Measurements from ENCODE around the gene SPIB.

Gene SPIB

DNA sequence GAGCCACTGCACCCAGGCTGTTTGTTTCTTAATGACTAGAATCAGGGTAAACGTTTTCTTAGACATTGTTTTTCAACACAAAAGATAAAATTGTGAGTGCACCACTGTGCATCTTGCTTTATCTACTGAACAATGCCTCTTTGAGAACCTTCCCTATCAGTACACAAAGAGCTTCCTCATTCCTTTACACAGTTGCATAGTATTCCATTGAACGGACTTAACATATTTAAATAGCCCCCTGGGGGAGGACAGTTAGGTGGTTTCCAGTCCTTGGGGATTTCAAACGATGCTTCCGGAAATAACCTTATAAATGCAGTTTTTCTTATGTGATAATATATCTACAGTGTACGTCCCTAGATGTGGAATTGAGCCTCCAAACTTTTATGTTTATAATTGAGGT, 26.0 kb upstream of the SPIB start:
- no peak for DNase-seq

DNA sequence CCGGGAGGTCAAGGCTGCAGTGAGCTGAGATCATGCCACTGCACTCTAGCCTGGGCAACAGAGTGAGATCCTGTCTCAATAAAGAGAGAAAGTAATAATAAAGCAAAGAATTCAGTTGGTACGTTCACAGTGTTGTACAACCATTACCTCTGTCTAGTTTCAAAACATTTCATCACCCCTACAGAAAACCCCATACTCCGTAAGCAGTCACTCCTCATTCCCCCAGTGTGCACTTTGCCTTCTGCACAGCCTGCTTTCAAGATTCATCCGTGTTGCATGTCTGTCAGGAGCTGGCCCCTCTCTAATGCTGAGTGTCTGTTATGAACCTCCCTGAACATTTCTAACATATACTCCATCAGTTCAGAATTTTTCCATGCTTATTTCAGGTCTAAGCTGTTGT, 25.1 kb upstream of the SPIB start:
- DNase-seq: no peak

DNA sequence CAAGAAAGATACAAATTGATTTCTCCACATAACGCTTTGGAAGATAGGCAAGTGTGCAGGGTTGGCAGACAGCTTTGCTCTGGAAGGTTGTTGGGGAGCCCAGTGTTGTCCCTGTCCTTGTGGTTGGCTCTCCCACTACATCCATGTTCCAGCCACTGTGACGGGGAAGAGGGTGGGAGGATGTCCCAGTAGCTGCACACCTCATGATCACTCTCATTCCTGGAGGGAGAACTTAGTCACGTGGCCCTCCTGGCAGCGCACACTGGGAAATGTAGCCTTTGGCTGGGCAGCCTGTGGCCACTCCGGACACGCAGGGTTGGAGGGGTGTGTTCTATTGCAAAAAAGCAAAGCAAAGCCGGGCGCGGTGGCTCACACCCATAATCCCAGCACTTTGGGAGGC, 24.7 kb upstream of the SPIB start:
- DNase-seq: no peak

DNA sequence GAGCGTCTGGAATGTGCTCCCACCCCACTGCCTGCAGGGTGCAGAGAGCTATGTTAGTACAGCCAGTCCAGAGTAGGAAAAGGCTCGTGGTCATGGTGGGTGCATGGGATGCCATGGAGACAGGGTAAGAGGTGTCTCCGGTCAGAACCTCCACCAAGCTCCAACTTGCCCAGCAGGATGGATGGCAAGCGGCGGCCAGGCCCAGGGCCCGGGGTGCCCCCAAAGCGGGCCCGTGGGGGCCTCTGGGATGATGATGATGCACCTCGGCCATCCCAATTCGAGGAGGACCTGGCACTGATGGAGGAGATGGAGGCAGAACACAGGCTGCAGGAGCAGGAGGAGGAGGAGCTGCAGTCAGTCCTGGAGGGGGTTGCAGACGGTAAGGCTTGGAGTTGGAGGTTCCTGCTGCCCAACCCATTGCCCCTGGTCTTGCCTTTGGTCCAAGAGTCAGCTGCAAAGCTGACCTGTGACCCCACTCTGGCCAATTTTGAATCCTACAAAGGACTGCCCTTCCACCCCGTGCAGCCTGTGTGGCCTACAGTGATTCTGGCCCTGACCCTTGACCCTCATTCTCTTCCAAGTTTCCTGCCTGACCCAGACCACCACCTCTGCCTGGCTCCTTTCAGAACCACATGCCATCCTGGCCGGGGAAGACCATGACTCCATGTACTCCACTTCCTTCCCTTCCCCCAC, 19.9 kb upstream of the SPIB start:
- no peak for DNase-seq

DNA sequence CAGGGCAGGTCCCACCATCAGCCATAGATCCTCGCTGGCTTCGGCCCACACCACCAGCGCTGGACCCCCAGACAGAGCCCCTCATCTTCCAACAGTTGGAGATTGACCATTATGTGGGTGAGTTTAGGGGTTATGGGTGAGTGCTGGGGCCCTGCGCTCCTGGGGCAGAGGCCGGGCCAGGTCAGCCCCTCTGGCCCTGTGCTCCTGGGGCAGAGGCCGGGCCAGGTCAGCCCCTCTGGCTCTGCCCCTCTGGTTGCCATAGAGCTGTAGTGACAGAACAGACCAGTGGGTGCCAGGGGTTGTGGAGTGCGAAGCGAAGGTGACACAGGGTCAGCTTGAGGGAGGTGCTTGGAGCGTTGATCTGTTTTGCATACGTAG, 19.4 kb upstream of the SPIB start:
- DNase-seq: no peak

DNA sequence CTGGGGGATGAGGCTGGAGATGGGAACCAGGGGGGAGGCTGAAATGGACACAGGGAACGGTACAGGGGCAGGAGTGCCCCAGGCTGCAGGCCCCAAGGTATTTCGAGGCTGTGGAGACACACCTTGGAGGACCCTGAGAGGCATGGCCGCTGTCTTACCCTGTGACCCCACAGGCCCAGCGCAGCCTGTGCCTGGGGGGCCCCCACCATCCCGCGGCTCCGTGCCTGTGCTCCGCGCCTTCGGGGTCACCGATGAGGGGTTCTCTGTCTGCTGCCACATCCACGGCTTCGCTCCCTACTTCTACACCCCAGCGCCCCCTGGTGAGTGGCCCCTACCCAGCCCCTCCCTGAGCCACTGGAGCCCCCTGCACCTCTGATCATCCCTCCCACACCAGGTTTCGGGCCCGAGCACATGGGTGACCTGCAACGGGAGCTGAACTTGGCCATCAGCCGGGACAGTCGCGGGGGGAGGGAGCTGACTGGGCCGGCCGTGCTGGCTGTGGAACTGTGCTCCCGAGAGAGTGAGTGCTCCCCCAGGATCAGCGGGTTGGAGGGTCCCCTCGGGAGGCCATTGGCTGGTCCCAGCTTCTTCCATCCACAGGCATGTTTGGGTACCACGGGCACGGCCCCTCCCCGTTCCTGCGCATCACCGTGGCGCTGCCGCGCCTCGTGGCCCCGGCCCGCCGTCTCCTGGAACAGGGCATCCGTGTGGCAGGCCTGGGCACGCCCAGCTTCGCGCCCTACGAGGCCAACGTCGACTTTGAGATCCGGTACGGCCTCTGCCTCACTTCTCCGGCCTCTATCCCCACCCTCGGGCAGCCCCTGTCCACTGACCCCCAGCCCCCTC, 16.9 kb upstream of the SPIB start:
- DNase-seq: no peak

DNA sequence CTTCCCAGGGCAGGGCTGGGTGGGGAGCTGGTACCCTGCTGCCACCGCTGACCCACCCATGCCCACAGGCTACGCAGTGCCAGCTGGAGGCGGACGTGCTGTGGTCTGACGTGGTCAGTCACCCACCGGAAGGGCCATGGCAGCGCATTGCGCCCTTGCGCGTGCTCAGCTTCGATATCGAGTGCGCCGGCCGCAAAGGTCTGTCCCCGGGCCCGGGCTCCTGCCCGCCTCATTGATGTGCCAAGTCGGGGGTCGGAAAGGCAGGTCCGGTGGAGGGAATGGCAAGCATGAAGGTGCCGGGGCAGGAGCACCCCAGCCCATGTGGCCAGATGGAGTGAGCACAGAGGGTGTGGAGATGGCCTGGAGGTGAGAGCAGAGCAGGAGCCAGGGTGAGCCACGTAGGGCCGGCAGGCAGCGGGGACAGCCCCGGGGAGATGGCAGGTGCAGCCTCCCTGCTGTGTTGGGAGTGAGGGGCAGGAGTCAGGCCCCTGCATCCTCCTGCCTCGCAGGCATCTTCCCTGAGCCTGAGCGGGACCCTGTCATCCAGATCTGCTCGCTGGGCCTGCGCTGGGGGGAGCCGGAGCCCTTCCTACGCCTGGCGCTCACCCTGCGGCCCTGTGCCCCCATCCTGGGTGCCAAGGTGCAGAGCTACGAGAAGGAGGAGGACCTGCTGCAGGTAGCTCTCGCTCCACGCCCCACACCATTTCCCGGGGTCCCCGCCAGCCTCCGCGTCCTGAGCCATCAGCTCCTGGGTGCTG, 16.0 kb upstream of the SPIB start:
- no peak for DNase-seq

DNA sequence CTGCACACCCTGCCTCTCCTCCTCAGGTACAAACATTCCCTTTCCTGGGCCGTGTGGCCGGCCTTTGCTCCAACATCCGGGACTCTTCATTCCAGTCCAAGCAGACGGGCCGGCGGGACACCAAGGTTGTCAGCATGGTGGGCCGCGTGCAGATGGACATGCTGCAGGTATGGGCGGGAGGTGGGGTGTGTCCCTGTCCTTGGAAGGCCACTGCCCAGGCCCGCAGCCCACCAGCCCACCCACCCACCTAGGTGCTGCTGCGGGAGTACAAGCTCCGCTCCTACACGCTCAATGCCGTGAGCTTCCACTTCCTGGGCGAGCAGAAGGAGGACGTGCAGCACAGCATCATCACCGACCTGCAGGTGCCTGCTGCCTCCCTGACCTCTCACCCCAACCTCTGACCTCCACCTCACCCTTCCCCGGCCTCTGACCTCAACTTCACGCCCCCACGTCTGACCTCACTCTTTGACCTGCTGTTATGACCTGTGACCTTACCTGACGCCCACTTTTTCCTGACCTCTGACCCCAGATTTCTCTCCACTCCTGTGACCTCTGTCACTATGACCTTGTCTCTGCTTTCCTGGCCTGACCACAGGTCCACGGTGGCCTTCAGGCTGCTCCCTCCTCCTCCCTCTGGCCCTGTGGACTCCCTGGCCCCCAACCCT, 12.4 kb upstream of the SPIB start:
- DNase-seq: no peak

DNA sequence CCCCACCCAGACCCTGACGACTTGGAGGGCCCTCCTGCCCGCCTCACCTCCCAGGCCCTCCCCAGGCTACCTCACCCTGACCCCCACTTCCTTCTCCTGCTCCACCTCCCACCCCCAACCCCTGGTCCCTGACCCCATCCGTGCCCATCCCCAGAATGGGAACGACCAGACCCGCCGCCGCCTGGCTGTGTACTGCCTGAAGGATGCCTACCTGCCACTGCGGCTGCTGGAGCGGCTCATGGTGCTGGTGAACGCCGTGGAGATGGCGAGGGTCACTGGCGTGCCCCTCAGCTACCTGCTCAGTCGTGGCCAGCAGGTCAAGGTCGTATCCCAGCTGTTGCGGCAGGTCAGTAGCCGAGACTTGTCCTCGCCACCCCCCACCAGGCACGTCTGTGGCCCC, 11.9 kb upstream of the SPIB start:
- no peak for DNase-seq

DNA sequence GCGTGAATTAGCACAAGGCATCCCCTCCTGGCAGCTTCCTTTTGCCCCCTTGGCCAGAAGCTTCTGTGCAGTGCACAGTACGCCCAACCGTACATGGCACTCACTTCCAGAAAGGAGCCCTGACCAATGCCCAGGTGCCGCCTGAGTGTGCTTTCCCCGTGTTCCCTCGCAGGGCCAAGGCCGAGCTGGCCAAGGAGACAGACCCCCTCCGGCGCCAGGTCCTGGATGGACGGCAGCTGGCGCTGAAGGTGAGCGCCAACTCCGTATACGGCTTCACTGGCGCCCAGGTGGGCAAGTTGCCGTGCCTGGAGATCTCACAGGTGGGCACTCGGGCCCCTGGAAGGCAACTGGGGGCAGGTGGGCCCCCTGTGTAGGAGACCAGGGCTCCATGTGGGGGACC, 9.4 kb upstream of the SPIB start:
- no peak for DNase-seq

DNA sequence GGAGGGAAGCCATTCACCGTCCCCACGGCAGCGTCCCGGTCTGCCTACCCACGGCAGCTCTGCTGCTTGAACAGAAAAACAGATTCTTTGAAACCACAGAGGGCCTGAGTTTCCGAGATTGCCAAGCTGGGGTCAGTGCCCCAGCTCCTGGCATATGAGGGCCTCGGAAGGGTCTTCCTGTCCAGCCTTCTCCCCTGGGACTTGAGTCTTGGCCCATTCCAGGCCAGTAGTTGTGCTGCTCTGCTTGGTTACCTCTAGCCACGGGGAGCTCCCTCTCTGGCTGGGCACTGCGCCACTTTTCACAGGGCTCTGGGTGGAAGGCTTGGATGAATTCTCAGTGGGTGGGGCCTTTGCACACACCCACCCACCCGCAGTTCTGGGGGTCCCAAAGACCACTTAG, 8.6 kb upstream of the SPIB start:
- DNase-seq: no peak

DNA sequence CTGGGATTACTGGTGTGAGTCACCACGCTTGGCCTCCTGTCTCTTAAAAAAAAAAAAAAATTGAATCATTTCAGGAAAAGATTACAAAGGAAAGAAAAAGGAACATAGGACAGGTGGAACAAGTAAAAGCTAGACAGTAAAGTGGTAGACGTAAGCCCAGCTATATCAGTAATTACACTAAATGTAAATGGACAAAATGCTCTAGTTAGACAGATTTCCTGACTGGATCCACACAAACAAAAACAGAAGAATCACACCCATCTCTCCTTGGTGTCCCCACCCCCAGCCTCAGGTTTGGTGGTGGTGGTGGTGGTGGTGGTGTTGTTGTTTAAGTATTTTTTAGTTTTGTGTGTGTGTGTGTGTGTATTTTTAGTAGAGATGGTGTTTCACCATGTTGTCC, 6.3 kb upstream of the SPIB start:
- no peak for DNase-seq

DNA sequence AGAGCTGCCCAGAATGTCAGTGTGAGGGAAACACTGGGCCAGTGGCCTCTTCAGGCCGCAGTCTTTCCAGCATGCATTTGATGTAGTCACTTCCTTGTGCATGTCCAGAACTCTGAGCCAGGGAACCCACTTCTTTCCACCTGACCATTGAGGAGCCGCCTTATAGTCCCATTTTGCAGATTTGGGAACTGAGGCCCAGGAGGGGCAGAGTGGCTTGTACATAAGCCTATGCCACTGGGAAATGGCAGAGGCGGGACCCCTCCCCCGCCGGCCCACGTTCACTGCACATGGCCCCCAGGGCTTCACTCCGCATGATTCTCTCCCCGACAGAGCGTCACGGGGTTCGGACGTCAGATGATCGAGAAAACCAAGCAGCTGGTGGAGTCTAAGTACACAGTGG, 5.6 kb upstream of the SPIB start:
- no peak for DNase-seq

DNA sequence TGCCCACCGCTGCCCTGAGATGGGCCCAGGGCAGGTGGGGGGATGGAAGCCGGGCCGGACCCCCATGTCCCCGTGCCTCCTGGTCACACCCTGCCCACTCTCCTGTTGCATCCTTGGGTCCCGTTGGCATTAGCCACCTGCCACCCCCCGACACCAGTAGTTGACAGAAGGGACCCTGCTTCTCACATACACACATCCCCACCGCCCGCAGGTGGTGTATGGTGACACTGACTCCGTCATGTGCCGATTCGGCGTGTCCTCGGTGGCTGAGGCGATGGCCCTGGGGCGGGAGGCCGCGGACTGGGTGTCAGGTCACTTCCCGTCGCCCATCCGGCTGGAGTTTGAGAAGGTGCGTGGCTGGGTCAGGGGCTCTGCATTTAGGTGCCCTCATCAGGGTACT, 5.2 kb upstream of the SPIB start:
- DNase-seq: no peak

DNA sequence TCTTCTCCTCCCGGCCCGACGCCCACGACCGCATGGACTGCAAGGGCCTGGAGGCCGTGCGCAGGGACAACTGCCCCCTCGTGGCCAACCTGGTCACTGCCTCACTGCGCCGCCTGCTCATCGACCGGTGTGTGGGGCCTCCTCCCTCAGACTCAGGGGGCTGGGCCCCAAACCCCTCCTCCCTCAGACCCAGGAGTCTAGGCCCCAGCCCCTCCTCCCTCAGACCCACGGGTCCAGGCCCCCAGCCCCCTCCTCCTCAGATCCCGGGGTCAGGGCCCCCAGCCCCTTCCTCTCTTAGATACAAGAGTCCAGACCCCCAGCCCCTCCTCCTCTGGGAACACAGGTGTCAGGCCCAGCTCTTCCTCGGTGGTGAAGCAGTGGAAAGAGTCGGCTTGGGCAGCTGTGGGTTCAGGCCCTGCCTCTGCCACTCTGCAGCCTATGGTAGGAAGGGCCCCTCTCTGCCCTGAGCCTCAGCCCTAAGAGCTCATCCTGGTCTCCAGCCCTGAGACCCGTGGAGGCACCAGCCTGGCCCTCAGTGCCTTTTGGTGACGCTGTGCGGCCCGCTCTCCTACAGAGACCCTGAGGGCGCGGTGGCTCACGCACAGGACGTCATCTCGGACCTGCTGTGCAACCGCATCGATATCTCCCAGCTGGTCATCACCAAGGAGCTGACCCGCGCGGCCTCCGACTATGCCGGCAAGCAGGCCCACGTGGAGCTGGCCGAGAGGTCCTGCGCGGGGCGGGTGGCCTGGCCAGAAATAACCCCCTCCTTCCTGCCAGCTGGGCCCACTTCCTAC, 3.7 kb upstream of the SPIB start:
- peak; percentile 82 for DNase-seq

DNA sequence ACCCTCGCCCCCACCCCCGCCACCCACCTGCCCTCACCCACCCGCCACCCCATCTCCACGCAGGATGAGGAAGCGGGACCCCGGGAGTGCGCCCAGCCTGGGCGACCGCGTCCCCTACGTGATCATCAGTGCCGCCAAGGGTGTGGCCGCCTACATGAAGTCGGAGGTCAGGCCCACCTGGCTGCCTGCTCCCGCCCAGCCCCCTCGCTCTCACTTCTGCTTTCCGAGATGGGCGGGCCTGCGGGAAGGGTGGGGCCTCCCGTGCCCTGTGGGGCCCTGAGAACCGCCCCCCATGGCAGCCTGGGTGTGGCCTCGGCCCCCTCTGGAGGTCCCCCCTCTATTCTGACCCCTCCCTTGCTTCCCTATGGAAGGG, 3.1 kb upstream of the SPIB start:
- peak; percentile 88 for DNase-seq

DNA sequence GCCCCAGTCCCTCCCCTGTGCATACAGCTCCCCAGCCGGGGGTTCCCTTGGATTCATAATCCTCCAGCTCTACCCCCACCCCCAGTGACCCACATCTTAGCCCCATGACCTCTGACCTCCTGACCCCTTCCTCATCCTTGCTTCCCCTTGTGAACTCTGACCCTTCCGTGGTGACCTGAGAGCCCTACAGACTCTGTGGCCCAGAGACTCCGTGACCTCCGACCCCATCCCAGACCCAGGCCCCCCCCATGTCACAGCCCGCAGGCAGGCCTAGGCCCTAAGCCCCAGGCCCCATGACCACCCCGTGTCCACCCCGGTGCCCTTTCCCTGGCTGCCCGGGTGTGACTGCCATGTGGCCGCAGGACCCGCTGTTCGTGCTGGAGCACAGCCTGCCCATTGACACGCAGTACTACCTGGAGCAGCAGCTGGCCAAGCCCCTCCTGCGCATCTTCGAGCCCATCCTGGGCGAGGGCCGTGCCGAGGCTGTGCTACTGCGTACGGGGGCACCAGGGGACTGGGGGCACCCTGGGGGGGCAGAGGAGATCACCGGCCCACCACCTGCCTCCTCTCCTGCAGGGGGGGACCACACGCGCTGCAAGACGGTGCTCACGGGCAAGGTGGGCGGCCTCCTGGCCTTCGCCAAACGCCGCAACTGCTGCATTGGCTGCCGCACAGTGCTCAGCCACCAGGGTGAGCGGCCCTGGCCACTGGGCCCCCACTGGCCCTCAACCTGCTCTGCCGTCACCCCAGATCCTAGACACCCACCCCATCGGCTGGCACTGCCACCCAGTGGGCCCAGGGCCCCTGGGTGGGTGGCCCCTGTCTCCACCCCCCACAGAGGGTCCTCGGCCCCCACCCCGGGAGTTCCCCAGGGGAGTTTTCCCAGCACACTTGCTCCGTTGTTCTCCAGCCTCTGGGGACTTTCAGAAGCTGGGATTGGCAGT, 2.4 kb upstream of the SPIB start:
- DNase-seq: no peak

DNA sequence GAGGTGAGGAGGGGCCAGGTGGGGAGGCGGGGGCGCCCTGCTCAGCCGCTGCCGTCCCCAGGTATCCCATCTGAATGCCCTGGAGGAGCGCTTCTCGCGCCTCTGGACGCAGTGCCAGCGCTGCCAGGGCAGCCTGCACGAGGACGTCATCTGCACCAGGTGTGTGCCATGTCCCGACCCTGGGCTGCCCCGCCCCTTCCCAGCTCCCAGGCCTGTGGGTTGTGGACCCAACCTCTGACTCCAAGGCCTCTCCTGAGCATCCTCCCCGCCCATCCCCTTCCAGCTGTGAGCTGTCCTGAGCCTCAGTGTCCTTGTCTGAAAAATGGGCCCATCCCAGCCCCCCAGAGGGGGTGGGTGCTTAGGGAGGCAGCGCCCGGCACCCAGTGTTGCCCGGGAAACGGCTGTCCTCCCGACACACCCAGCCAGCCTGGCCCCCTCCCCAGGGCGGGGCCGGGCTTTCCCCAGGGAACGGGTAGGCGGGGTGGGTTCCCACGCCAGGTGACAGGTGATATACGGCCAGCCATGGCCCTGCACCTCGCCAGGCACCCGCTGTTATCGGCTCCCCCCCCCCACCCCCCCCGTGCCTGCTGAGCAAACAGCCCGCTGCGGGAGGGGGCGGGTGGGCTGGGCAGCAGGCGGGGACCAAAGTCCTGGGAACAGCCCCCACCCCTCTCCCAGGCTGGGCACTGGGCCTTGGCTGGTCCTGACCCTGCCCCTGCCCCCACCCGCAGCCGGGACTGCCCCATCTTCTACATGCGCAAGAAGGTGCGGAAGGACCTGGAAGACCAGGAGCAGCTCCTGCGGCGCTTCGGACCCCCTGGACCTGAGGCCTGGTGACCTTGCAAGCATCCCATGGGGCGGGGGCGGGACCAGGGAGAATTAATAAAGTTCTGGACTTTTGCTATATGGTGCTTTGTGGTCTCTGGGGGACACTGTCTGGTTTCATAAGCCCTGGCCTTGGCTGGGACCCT, 1.3 kb upstream of the SPIB start:
- peak; percentile 44 for DNase-seq

DNA sequence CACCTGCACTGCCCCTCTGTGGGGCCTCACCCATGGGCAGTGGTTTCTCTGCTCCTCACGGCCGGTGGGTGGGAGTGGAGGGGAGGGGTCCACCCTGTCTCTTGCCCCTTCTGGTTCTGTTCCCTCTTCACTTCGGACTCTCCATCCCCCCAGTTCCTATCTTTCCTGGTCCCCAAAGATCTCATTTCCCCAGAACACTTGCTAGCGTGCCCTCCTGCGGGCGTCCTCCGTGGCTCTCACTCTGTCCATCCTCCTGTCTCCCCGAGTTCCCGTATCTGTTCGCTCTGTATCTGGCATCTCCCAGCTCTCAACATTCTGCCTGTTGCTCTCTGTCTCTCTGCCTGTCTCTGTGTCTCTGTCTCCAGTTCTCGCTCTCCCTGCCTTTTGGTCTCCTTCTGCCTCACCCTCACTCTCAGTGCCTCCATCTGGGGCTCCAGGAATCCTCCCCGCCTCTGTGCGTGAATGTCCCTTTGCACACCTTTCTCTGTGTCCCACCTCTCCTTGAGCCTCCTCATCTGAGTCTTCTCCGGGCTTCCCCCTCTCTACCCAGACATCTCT, 363 bp downstream of the SPIB start:
- no peak for DNase-seq

DNA sequence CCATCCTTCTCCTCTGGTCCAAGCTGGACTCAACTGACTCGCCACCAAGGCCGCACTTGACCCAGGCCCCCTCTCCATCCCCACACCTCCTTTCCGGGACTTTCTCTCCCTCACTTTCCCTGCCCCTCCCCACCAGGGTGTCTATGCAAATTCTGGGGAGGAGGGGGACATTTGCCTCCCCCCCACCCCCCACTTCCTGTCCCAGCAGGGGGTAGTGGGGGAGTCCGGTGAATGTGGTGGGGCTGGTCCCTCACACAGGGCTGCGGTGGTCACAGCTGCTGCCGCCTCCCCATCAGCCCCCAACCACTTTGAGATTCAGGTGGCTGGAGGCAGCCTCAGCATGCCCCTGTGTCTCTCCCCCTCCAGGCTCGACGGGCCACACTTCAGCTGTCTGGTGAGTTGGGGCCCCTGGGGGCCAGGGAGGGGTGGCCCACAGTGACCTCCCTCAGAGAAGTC, 870 bp downstream of the SPIB start:
- DNase-seq: peak; percentile 41
